Myocyte (in vitro differentiated cells): ENCODE results near the gene SPINK2. TPM values are rescaled to one million over a fixed set of nuclear protein-coding genes. Genes with fewer than 3 reads are reported as not detected.

ENCODE experiments used
- total RNA-seq: library from RNA; depleted of rRNA; stranded (reverse); fragments of >200 nt; gene quantifications from 2 replicates; pipeline ENCODE4 v1.2.3, GENCODE V29; 2014

Gene SPINK2
- total RNA-seq, 1 donor from 2014 or later, result not detected

Other genes with a start within 250 kb of the SPINK2 start
- gene HOPX, start 140.4 kb downstream of the SPINK2 start, total RNA-seq, result 4.1 and 9.4 TPM in 2 replicates
- 42.8 and 47.9 TPM in 2 replicates for gene REST, start 86.2 kb upstream of the SPINK2 start, total RNA-seq
- gene NOA1, start 155.9 kb upstream of the SPINK2 start, total RNA-seq, result 19.2 and 21.2 TPM in 2 replicates
- 145 and 171 TPM in 2 replicates for gene POLR2B, start 157.2 kb upstream of the SPINK2 start, total RNA-seq